C4-2B (cell line): ENCODE results near the gene NSF.
"Not testable (repeated sequence)": the region's sequence is repeated elsewhere in the genome, so short reads cannot be mapped to it uniquely, and the experiment has no call there.

ENCODE experiments used
- ZFX ChIP-seq: fragments of 450-650 bp; IDR thresholded peaks from 2 replicates; pipeline ENCODE4 v1.6.1; 2017
- TF ChIP-seq, protein P1 (sequence below): fragments of 450-650 bp; conservative IDR thresholded peaks from 2 replicates; pipeline ENCODE4 v1.5.1; 2017; ENCODE audit warnings: mild to moderate bottlenecking

GRCh38 chr17:46649246-46649645 is 58.8 kb downstream of the NSF start:
- TF ChIP-seq, protein P1, sequence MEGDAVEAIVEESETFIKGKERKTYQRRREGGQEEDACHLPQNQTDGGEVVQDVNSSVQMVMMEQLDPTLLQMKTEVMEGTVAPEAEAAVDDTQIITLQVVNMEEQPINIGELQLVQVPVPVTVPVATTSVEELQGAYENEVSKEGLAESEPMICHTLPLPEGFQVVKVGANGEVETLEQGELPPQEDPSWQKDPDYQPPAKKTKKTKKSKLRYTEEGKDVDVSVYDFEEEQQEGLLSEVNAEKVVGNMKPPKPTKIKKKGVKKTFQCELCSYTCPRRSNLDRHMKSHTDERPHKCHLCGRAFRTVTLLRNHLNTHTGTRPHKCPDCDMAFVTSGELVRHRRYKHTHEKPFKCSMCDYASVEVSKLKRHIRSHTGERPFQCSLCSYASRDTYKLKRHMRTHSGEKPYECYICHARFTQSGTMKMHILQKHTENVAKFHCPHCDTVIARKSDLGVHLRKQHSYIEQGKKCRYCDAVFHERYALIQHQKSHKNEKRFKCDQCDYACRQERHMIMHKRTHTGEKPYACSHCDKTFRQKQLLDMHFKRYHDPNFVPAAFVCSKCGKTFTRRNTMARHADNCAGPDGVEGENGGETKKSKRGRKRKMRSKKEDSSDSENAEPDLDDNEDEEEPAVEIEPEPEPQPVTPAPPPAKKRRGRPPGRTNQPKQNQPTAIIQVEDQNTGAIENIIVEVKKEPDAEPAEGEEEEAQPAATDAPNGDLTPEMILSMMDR = not testable (repeated sequence)
- not testable (repeated sequence) for TF ChIP-seq ZFX
